Suppressor macrophage treated with lipopolysaccharide for 4 hours (primary cell): ENCODE data around the gene CD151.
A peak's percentile ranks its signal among the peaks of the same experiment; 100 is the strongest.

Source experiments
- DNase-seq: peaks from one replicate; pipeline ENCODE4 v3.0.0-alpha.2; 2020

Gene CD151

DNA sequence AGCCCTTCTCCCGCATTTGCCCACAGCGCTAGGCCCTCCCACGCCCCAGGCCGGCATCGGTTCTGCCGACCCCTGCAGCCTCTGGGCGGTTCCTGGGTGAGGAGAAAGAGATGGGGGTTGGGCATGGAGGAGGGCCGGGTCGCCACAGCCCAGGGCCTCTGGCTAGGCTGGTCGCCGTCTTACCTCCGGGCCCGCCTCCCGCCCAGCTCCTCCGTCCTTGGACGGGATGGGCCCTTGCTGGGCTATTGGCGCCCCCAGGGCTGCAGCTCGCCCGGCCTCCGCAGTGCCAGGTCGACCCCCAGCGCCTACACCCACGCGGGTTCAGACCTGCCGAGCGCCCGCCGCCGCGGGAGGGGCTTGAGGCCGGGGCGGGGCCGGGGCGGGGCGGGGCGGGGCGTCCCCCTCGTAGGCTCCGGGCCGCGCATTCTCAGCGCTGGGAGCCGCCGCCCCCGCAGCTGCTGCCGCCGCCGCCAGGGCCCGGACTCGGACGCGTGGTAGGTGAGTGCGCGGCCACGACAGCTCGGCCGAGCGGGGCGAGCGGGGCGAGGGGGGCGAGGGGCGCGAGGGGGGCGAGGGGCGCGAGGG is at the start of gene CD151:
Gene CD151 (plus strand): TSS at position 424 of the 585 bp plus-strand sequence. CDS start 3,118 bp downstream, outside the sequence.
- peak; percentile 73 for DNase-seq

DNA sequence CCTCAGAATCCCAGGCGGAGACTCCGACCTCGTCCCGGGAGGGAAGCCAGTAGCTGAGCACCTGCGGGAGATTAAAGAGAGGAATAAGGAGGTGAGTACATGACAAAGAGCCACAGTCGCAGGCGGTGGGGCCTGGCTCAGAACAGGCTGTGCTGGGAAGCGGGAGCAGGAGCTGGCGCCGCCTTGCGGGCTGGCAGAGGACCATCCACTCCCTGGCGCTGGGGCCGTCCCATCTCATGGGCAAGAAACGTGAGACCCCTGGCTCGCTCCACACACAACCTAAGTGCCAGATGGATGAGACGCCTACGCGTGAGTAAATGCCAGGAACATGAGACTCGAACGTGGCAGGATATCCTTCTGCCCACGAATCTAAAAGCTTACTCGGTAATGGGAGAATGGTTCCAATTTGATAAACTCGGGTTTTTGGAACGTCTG is 49.2 kb upstream of the CD151 start:
- no peak for DNase-seq

DNA sequence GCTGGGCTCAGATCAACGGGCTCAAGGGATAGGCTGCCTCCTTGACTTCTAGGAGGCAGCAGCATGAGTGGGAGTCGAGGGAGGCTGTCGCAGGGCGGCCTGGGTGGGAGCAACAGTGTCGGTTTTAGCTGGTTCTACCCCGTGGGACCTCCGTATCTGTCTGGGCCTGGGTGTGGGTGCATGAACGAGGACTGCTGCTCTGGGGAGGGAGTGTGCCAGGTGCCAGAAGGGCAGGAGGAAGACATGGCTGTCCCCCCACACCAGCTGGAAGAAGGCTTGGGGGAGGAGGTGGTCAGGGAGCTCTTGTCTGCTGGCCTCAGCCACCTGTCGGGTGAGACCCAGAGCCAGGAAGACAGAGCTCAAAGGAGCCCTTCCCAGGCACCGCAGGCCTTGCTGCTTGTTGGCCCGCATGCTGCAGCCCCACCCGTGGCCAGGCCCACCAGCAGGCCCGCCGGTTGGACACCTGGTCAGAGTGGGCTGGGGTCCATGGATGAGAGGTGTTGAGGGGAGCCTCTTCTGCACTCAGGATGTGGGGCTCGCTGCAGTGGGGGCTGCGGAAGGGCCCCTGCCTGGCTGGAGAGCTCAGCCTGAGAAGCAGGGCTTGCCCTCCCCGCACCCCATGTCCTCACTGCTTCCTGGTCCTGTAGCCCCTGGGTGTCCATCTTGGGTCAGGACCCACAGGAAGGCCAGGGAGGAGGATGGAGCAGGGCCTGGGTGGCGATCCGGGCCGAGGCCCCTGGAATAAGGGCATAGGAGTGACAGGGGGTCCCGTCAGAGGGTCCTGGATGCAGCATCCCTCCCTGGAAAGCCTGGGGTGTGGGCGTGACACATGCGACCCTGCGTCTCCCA is 46.3 kb upstream of the CD151 start:
- DNase-seq, result no peak

DNA sequence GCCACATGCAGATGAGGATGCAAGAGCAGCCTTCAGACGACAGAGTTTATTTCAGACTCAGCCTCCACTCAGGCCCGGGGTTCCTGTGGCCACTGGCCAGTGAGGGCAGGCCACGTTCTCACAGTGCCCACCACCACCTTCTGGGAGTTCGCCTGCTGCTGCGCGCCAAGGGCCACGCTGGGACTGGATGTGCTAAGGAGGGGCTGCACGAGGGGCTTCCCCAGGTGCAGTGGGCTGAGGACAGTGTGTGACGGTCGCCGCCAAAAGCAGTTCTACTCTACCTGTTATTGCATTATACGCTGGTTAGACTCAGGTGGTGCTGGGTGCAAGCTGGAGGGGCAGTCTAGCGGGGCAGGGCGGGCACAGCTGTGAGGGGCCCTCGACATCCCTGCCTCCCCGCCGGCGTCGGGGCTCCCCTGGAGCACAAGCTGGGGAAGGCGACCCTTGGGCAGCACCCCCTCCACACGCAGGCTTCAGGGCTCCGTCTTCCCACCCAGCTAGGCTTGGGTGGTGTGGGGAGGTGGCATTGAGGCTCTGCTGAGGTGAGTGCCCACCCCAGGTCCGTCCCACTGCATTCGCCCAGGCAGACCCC is 45.6 kb upstream of the CD151 start:
- DNase-seq, result no peak

DNA sequence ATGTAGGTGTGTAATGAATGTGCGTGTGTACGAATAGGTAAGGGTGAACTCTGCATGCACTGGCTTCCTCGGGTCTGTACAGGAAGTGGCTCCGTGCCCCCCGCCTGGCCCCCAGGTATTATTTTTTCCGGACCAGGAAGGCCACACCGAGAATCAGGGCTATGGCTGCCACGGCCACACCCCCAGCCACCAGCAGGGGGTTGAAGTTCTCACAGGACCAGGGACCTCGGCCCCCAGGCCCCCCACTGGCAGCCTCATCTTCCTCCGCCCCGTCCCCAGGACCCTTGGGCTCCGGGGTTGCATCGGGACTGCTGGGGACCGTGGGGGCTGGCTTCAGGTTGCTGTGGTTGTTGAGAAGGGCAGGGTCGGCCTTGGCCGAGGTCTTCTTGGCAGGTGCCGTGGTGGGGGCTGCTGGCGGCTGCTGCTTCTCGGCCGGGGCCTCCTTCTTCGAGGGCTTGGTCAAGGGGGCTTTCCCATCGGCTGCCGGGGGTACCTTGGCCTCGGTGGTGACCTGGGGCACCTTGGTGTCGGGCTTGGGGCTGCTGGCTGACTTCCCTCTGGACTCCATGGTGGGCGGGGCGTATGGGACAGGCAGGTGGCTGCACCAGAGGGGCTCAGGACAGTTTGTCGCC is 44.6 kb upstream of the CD151 start:
- DNase-seq, result no peak

DNA sequence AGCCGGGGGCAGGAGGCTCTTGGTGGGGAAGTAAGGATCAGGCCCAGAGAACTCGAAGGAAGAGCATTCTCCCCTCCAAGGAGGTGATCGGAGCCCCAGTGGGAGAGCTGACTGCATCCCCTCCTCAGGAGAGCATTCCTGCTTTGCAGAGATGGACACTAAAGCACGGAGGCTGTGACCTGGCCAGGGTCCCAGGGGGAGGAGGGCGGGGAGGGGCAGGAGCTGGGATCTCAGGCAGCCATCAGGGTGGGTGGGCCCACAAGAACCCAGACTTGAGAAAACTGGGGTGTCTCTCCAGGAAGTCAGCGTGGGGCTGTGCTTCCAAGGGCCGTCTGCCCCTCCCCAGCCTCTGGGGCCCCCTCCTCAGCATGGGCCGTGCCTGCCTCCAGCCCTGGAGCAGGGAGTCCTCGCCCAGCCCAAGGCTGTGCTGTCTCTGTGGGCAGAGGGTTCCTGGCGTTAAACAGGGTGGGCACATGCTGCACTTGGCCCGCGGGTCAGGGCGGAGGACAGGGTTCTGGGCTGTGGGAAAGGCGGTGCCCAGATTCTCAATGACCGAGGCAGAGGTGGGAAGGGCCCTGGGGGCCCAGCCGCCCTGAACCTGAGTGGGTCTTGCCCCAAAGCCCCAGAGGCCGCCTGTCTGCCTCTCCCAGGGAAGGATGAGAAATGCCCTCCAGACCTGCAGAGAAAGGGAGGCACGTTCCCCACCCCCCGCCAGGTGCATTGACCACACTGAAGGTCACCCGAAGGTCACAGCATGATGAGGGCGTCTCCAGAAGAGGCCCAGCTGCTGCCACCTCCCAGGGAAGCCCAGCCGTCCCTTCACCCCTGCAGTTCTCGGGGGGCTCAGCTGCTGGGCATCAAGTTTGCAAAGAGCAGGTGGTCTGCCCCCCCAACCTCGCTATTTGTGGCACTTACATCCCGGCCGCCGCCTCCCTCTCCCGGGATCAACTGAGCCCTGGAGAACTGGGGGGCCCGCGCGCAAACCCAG is 43.5 kb upstream of the CD151 start:
- no peak for DNase-seq

DNA sequence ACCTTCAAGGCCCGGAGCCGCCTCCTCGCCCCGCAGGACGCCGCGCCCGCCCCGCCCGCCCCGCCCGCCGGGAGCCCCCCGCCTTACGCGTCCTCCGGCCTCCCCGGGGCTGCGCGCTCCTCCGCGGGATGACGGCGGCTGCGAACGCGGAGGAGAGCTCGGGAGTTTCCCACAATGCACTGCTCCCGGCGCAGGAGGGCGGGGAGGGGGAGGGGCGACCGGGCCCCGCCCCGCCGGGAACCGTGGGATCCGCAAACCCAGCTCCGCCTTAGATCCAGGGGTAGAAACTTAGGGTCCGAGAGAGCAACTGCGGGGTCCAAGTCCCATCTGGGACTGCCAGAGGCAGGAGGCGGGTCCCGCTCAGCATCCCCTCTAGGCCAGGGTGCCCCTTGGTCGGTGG is 42.8 kb upstream of the CD151 start, which contains the start of gene CEND1:
Gene CEND1 (minus strand): TSS at position 148 of the 400 bp plus-strand sequence. CDS start 1,514 bp downstream, outside the sequence.
- peak; percentile 35 for DNase-seq

DNA sequence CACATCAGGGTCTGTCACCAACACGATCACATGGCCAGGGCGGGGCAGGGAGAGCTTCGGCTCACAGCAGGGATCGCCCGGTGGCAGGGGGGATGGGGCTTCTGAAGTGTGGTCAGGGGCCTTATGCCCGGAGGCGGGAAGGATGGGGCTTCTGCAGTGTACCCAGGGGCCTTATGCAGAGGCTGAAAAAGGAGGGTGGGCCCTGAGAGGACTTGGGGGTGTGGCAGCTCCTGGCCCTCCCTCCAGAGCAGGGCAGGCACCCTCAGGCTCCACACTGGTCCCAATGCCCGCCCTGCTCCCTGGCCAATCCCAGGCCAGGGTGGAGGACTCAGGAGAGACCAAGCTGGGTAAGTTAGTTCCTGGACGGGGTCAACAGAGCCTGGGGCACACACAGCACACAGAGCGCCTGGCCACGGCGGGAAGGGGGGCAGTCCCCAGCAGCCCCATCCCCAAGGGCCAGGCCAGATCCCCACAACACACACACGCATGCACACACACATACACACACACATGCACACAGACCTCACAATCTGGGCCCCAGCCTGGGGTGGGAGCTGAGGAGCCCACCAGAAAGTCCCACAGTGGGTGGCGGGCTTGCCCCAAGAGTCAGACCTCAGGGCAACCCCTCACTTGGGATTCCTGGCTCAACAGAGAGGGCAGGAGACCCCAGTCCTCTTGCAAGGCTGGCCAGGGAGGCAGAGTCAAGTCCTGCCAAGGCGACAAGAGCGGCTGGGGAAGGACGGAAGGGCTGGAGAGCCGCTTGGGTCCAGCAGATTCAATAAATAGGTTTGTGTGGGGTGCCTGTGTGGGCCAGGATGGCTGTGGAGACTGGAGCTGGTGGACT is 41.8 kb upstream of the CD151 start:
- no peak for DNase-seq

DNA sequence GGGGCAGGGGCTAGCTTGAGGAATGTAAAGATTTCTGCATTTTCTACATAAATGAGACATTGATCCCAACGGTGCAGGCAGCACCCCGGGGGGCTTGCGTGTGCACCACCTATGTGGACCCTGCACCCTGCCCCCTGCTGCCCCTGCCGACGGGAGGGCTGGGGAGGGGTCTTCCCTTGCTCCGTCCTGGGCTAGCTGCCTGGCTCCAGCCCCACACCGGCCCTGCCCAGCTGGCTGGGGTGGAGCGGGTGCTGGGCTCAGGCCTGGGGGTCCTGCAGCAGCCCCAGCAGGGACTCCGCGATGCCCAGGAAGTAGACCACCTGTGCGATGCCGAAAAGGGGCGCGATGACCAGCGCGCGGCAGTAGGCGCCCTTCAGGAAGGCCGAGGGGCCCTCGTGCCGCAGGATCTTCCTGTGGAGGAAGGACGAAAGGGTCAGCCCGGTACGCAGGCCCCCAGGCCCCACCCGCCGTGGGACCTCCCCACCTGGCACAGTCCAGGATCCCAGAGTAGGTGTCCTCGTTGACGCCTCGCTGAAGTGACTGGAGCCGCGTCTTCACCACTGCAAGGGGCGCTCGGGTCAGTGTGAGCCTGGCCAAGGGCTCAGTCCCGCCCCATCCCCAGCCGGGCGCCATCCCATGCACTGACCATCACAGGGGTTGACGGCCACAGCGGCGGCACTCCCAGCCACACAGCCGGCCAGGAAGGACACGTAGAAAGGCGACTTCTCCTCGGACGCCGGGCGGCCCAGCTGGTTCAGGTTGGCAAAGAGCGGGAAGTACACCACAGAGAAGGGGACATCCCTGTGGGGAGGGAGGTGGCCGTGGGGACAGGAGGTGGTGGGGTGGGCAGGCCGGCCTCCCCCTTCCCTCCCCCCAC is 40.9 kb upstream of the CD151 start:
- DNase-seq, result no peak

DNA sequence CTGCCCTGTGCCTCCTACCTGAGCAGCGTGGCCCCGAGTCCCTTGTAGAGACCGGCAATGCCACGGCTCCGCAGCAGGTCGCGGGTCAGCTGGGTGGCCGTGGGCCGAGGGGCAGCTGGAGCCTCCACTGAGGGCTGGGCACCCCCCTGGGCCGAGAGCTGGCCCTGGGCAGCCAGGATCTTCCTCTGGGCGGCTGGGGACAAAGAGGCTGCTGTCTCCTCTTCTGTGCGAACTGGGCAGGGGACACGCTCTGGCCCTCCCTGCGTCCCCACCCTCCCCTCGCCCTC is 40.3 kb upstream of the CD151 start:
- no peak for DNase-seq

DNA sequence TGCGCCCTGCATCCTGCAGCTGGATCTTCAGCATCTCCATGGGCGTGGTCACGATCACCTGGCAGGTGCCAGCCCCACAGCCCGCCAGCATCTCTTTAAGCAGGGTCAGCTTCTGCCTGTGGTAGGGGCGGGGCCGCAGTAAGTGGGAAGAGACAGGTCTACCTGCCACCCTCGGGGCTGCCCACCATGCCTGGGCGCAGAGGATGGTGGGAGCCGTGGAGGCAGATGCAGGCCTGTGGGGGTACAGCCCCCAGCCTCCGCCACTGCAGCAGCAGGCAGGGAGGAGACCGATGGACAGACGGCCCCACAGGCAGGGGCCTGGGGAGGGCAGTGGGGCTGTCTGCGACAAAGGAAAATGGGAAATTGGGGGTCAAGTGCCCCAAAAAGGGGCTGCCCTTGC is 39.9 kb upstream of the CD151 start:
- DNase-seq, result no peak

DNA sequence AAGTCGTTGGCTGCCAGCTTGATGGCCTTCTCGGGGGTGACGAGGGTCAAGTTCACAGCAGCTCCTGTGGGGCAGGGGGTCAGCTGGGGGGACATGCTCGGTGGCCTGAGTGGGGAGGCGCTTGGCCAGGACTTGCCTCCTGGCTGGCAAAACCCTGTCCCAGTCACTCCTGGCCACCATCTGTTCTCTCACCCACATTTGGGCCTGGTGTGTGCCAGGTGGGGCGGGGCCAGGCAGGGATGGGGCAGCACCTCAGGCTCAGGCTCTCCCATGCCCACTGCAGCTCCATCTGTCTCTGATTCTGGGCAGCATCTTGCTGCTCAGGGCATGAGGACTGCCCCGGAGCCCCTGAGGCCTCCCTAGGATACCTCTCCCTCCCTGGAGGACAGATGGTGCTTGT is 39.2 kb upstream of the CD151 start:
- DNase-seq, result no peak

DNA sequence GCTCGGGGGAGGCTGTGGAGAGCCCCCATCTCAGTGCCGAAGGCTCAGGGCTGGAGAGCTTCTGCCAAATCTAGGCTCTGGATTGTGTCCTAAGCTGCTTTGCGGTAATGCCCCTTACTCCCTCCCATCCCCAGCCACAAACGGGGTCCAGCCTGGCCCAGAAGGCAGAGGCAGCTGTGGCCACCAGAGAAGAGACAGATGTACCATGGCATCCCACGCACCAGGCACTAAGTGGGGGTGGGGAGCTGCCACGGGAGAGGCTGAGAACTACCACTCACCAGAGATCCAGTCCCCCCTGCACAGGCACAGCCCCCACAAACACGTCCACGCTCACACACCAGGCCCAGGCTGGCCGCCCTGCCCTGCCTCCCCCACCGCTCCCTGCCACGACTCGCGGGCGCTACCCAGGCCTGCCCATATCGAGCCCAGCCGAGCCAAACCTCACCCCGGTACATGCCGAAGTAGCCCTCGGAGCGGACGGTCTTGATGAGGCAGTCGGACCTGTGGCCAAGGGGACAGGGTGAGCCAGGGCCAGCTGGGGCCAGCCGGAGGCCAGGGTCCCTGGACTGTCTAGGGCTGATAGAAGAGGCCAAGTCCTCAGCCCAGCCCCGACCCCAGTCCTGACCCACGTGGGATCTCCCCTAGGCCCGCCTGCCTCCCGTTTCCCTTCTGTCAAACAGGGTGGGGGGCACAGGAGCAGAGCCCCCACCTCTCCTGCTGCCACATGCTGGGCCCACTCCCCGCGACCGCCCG is 38.6 kb upstream of the CD151 start:
- no peak for DNase-seq

DNA sequence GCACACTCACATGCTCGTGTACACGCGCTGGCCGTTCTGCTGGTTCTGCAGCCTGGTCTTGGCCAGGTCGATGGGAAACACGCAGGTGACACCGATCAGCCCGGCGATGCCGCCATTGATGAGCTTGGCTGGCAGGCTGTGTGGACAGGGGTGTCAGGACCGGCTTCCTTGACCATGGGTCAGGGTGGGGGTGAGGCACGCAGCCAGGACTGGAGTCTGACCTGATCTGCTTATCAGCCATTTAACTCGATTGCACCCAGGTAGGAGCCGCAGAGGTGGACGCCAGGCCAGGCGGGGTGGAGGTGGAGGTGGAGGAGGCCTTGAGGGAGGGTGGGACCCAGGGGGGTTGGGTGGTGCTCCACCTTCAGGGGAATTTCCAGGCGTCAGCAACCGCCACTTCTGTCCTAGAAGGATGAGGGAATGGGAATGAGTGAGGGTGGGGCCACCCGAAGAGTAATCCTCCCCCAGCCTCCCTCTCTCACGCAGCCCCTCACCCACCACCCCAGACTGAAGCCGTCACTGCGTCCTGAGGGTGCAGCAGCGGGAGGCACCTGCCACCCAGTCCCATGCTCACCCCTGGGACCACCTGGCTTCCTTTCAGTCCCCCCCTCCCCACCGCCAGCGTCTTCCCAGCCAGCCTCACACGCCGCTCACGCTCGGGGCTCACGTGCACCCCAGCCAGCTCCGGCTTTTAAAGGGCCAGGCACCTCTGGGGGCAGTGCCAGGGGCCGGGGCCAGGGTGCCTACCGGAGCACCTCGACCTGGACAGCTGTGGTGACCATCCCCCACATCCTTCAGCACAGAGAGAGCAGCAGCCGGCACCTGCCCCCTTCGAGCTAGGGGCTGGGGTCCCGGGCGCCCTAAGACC is 37.8 kb upstream of the CD151 start:
- no peak for DNase-seq

DNA sequence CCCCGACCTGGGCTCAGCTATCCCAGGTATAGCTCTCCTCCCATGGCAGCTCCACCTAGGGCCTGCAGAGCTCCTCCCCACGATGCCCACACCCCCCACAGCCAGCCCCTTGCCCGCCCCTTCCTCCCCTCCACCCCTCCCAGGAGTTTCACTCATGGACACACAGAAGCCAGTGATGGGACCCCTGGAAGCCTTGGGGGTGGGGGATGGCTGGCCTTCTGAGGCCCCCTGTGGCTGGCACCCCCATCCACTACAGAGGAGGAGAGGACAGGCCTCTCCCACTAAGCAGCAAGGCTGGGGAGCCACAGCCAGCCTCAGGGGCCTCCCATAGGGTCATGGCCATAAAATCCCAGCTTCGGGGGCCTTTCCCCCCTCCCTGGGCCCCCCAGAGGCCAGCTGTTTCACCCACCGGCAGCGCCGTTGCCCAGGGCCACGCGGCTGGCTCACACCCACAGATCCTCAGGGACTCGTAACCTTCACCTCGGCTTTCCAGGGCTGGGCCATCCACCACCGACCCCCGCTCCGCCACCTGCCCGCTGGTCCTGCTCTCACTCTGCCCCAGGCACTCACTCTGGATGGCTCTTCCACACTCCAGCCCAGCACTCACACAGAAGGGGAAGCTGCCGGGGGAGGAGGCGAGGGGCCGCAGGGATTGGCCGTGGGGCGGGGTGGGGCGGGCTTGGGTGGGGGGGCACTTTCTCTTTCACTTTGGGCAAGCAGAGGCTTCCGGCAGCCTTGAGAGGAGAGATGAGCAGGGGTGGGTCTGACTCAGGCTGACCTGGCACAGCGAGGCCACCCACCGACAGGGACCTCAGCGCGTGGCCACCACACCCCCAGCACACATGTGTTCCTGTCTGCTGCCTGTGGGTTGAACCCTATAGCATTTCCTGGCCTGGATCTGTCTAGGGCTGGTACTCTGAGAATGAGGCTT is 36.9 kb upstream of the CD151 start:
- peak; percentile 95 for DNase-seq

DNA sequence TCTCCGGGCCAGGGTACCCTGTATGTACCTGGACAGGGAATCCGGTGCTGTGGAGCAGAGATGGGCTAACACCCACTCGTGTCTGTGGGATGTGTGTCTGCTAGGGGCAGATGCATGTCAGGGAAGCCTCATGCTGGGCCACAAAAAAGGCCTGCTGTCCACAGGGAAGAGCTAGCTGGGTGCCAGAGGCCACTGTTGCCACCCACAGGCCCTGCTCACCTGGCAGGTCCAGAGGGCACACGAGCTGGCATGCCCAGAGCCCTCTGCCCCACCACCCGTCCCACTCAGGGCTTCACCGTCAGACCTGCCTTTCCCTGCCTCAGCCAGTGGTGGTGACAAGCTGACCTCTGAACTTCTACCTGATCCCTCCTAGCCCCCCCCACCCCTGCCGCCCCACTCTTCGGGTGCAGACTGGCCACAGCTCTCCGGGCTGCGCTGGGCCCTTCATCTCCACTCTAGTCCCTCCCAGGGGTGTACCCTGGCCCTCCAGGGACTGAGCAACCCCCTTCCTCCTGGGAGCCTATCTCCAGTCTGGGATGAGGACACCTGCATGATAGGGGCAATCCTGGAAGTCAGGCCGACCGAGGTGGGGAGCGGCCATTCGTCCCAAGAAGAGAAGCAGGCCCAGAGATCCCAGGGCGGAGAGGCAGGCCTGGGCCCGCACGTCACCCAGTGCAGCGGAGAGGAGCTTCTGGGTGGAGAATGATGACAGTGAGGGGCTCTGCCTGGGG is 36.0 kb upstream of the CD151 start:
- DNase-seq, result no peak
